ENCODE results near the gene EFCAB7.

GRCh38 chr1:63599799-63600198 is 76.5 kb downstream of the EFCAB7 start:
- TF ChIP-seq, protein P1, sequence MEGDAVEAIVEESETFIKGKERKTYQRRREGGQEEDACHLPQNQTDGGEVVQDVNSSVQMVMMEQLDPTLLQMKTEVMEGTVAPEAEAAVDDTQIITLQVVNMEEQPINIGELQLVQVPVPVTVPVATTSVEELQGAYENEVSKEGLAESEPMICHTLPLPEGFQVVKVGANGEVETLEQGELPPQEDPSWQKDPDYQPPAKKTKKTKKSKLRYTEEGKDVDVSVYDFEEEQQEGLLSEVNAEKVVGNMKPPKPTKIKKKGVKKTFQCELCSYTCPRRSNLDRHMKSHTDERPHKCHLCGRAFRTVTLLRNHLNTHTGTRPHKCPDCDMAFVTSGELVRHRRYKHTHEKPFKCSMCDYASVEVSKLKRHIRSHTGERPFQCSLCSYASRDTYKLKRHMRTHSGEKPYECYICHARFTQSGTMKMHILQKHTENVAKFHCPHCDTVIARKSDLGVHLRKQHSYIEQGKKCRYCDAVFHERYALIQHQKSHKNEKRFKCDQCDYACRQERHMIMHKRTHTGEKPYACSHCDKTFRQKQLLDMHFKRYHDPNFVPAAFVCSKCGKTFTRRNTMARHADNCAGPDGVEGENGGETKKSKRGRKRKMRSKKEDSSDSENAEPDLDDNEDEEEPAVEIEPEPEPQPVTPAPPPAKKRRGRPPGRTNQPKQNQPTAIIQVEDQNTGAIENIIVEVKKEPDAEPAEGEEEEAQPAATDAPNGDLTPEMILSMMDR (IDR thresholded peaks at IDR 0.05; ENCODE audit: low read depth, low read length): no peak
- no peak for TF ChIP-seq EZH2phosphoT487 (IDR thresholded peaks at IDR 0.05; ENCODE audit: low read depth)

All from OCI-LY3 (cell line).